IgD-negative memory B cell (primary cell): ENCODE measurements around the gene MLN. TPM values are rescaled to one million over a fixed set of nuclear protein-coding genes. Genes with fewer than 3 reads are reported as not detected.
A peak's percentile ranks its signal among the peaks of the same experiment; 100 is the strongest.

Source experiments
- H3K27ac Mint-ChIP-seq, 3 donors: one replicate each; pipeline ENCODE4 v1.8.0; 2020 to 2022; ENCODE audit warnings: mild to moderate bottlenecking in 3 of 3, mixed read lengths in 3 of 3, moderate library complexity in 1 of 3
- H3K27me3 Mint-ChIP-seq: one replicate; pipeline ENCODE4 v1.8.0; 2021; ENCODE audit warnings: mixed read lengths
- H3K36me3 Mint-ChIP-seq: one replicate; pipeline ENCODE4 v1.8.0; 2020; ENCODE audit warnings: mild to moderate bottlenecking, mixed read lengths
- H3K4me1 Mint-ChIP-seq, 3 donors: one replicate each; pipeline ENCODE4 v1.8.0; 2020 to 2022; ENCODE audit warnings: mixed read lengths in 3 of 3, mild to moderate bottlenecking in 1 of 3
- H3K4me3 Mint-ChIP-seq, 4 donors: one replicate each; pipeline ENCODE4 v1.8.0; 2020 to 2022; ENCODE audit warnings: mild to moderate bottlenecking in 4 of 4, mixed read lengths in 4 of 4, moderate library complexity in 3 of 4
- H3K9me3 Mint-ChIP-seq, 3 donors: one replicate each; pipeline ENCODE4 v1.8.0; 2020 to 2021; ENCODE audit warnings: mixed read lengths in 3 of 3, mild to moderate bottlenecking in 1 of 3
- polyA plus RNA-seq: library from polyadenylated mRNA; unstranded; fragments of 300-500 nt; fragmentation: Illumina TruSeq; gene quantifications from one replicate; pipeline ENCODE4 v1.2.3, GENCODE V29; 2021

The MLN gene
- polyA plus RNA-seq, 1 donor from 2014 or later, result not detected

GRCh38 chr6:33781131-33781975, 22.4 kb downstream of the MLN start:
- Mint-ChIP-seq H3K27ac (no peak overlapping the region), H3K36me3 (peaks cover 1% of the 10 kb centered on the region), H3K4me1 (peaks cover 16 to 28% (median 17%) of the 10 kb centered on the region in 3 donors), H3K27me3 (no peaks in the 10 kb centered on the region), H3K4me3 (no peak overlapping the region), H3K9me3 (no peaks in the 10 kb centered on the region)

- Mint-ChIP-seq H3K36me3 (peaks cover 1% of the 10 kb centered on the region), H3K9me3 (no peaks in the 10 kb centered on the region), H3K4me1 (peaks cover 4 to 14% (median 6%) of the 10 kb centered on the region in 3 donors), H3K4me3 (no peak overlapping the region), H3K27ac (no peak overlapping the region), H3K27me3 (no peaks in the 10 kb centered on the region)
These were observed 23.9 kb downstream of the MLN start for GRCh38 chr6:33779895-33780294.

- no peaks in the 10 kb centered on the region for H3K27me3 Mint-ChIP-seq
- H3K4me3 Mint-ChIP-seq, result no peak overlapping the region
- H3K4me1 Mint-ChIP-seq, result peaks cover 4 to 8% (median 6%) of the 10 kb centered on the region in 3 donors
- H3K36me3 Mint-ChIP-seq, result peaks cover 1% of the 10 kb centered on the region
- no peaks in the 10 kb centered on the region for H3K9me3 Mint-ChIP-seq
- H3K27ac Mint-ChIP-seq, result no peak overlapping the region
These were observed 24.5 kb downstream of the MLN start for GRCh38 chr6:33779290-33779689.

GRCh38 chr6:33778444-33779121, 25.2 kb downstream of the MLN start:
- Mint-ChIP-seq H3K4me3 (no peak overlapping the region), H3K27ac (no peak overlapping the region), H3K9me3 (no peaks in the 10 kb centered on the region), H3K27me3 (no peaks in the 10 kb centered on the region), H3K36me3 (peaks cover 1% of the 10 kb centered on the region), H3K4me1 (peaks cover 0 to 3% (median 1%) of the 10 kb centered on the region in 3 donors)

DNA sequence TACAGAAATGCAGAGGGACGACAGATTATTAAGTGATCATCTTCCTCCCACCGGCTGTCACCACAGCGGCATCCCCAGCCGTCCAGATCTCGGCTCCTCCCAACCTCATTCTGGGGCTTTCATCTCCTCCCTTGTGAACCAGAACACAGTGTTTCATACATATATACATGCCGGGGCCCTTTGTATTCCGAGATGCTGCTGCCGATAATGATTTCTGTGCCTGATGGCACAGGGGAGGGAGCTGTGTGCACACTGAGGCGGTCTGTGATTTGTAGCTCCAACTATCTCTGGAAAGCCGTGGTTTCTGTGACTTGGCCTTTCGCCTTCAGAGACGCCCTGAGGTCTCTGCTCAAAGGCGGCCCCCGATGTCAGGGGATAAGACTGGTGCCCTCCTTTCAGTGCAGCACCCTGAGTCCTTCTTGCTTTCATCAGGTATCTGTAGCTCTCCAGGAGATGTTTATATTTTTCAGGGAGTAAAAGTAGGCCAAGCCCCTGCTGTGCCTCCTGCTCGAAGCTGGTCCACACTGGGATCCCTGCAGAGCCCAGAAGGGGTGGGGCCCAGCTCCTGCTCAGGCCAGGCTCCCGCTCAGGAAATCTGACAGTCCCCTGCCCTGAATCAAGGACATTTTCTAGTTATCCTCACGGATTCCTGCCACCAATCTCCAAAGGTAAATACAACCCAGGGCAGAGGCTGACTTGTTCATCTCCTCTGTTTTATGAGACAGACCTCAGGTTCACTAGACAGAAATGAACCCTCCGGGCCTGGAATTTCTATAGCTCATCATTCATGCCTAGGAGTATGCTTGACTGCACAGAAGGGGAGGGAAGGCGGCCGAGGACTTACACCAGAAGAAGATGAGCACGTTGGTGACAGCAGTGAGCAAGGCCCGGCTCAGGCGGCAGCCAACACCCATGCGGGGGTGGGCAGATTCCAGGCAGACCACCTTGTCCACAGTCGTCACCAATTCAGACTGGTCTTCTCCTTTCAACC, 26.1 kb downstream of the MLN start:
- Mint-ChIP-seq H3K27me3 (no peaks in the 10 kb centered on the region), H3K9me3 (no peaks in the 10 kb centered on the region), H3K4me1 (peaks cover 0 to 3% (median 0%) of the 10 kb centered on the region in 3 donors), H3K36me3 (peaks cover 1% of the 10 kb centered on the region), H3K27ac (no peak overlapping the region), H3K4me3 (no peak overlapping the region)

GRCh38 chr6:33776764-33777163, 27.0 kb downstream of the MLN start:
- Mint-ChIP-seq H3K27me3 (no peaks in the 10 kb centered on the region), H3K27ac (no peak overlapping the region), H3K36me3 (peaks cover 3% of the 10 kb centered on the region), H3K9me3 (no peaks in the 10 kb centered on the region), H3K4me3 (no peak overlapping the region), H3K4me1 (peaks cover 2 to 3% (median 2%) of the 10 kb centered on the region in 3 donors)

GRCh38 chr6:33776186-33776585, 27.6 kb downstream of the MLN start:
- H3K4me1 Mint-ChIP-seq, result peaks cover 2 to 3% (median 3%) of the 10 kb centered on the region in 3 donors
- no peak overlapping the region for H3K4me3 Mint-ChIP-seq
- no peaks in the 10 kb centered on the region for H3K9me3 Mint-ChIP-seq
- H3K27ac Mint-ChIP-seq, result no peak overlapping the region
- H3K36me3 Mint-ChIP-seq, result peaks cover 3% of the 10 kb centered on the region
- no peaks in the 10 kb centered on the region for H3K27me3 Mint-ChIP-seq

DNA sequence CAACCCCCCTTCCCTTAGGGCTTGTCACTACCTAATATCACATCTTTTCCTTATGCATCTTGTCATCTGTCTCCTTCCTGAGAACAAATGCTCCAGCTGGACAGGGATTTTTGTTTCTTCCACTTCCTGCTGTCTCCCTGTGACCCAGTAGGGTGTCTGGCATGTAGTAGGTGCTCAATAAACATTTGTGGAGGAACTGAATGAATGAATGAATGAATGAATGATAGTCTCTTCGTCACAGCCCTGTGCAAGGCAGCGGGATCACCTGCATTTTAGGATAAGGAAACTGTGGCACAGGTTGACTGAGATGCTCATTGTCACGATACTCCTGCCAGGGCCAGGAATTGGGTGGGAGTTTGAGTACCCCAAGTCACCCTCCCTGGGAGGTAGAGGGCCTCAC, 29.0 kb downstream of the MLN start:
- Mint-ChIP-seq H3K27me3 (no peaks in the 10 kb centered on the region), H3K27ac (no peak overlapping the region), H3K36me3 (peaks cover 2% of the 10 kb centered on the region), H3K4me1 (peaks cover 3 to 4% (median 3%) of the 10 kb centered on the region in 3 donors), H3K4me3 (no peak overlapping the region), H3K9me3 (no peaks in the 10 kb centered on the region)

DNA sequence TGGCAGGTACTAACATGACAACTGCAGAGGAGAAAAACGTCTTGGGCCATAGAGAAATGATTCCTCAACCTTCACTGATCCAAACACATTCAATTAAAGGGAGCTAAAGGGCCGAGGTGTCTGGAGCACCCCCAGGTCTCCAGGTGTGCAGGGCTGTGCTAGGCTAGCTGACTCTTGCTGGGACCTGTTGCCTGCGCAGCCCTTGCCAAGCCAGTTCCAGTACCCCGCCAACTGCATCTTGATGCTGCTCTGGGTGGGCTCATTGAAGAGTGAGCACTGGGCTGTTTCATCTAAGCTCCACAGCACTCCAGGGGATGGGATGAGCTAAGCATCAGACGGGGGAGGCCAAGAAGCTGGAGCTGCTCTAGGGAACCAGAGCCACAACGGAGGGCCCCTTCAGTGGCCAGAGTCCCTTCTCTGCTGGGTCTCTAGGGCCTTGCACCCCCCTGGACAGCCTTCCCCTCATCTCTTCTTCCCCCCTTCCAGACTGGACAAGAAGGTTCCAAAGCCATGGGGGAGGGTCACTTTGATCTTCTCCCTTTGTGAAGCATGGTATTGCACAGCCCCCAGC, 30.8 kb downstream of the MLN start:
- Mint-ChIP-seq H3K9me3 (no peaks in the 10 kb centered on the region), H3K4me3 (no peak overlapping the region), H3K36me3 (peaks cover 2% of the 10 kb centered on the region), H3K27ac (no peak overlapping the region), H3K27me3 (peaks cover 7% of the 10 kb centered on the region), H3K4me1 (peaks cover 3 to 6% (median 3%) of the 10 kb centered on the region in 3 donors)

DNA sequence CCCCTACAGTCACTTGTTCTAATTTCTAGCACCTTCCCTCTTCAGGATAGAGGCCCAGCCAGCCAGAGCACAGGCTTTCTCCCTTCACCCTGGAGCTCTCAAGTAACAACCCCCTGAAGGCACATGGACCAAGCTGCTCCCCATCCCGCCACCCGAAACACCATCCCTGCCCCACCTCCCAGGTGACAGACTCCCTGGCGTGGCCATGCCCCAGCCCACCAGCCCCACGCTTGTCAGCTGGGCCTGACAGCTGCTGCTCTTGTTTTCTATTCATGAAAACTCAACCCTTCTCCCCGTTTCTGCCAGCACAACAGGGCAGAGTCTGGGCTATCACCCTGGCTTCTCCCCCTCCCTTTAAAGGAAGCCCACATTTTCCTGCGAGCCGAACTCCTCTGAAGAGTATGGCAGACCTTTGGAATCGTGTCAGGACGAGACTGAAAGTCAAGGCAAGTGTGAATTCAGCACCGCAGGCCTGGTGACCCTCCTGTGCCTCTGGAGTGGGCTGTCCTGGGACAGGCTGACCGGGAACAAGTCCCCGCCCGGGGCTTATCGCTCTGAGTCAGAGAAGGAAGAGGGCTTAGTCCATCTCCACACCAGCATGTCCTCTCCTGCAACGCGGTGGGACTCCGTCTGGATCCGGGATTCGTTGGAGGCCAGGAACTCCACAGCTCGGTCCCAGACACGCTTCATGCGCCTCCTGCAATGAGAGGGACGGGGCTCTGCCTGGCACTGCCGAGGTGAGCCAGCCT, 31.5 kb downstream of the MLN start:
- Mint-ChIP-seq H3K36me3 (peaks cover 2% of the 10 kb centered on the region), H3K4me3 (no peak overlapping the region), H3K4me1 (peaks cover 3 to 6% (median 3%) of the 10 kb centered on the region in 3 donors), H3K9me3 (peaks cover 0 to under 1% (median 0%) of the 10 kb centered on the region in 3 donors), H3K27ac (peak overlapping the region in 2 of 3 donors; percentile 10 to 25), H3K27me3 (peaks cover 7% of the 10 kb centered on the region)

- H3K27ac Mint-ChIP-seq, result peak overlapping the region in 2 of 3 donors; percentile 25 to 80
- peaks cover 10% of the 10 kb centered on the region for H3K27me3 Mint-ChIP-seq
- H3K36me3 Mint-ChIP-seq, result peaks cover 2% of the 10 kb centered on the region
- H3K4me3 Mint-ChIP-seq, result peak overlapping the region in 1 of 4 donors; percentile 17
- peaks cover 3 to 6% (median 3%) of the 10 kb centered on the region in 3 donors for H3K4me1 Mint-ChIP-seq
- H3K9me3 Mint-ChIP-seq, result peaks cover 0 to 6% (median 3%) of the 10 kb centered on the region in 3 donors
These were observed 32.4 kb downstream of the MLN start for GRCh38 chr6:33771146-33772081.

DNA sequence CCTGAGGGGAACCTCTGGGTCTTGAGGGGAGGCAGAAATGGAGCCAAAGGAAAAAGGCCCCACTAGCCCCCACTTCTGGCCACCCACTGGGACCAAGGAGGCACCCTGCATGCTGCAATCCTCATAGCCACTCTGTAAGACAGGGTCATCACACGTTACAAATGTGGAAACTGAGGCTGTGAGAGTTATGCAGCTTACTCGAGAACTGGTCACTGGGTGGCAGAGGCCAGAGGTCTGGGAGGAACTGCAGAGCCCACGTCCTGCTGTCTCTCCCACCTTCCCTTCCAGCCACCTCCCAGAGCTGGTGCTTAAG, 33.0 kb downstream of the MLN start:
- no peak overlapping the region for H3K27ac Mint-ChIP-seq
- H3K36me3 Mint-ChIP-seq, result peaks cover 2% of the 10 kb centered on the region
- peaks cover 0 to 6% (median 3%) of the 10 kb centered on the region in 3 donors for H3K9me3 Mint-ChIP-seq
- H3K4me1 Mint-ChIP-seq, result peaks cover 3 to 6% (median 3%) of the 10 kb centered on the region in 3 donors
- H3K27me3 Mint-ChIP-seq, result peaks cover 14% of the 10 kb centered on the region
- H3K4me3 Mint-ChIP-seq, result no peak overlapping the region
